DOHH2 (cell line): ENCODE data around the gene OGFOD1.
A peak's percentile ranks its signal among the peaks of the same experiment; 100 is the strongest.

ENCODE experiments used
- H3F3A ChIP-seq: fragments of 200-600 bp; sonication (generic), shearing (Covaris generic); 2 replicates; pipeline ENCODE4 v1.6.0; 2016; ENCODE audit warnings: antibody characterized with exemption, mild to moderate bottlenecking; ENCODE audit not compliant: control insufficient read depth, insufficient read depth
- H3K27ac ChIP-seq: fragments of 200-600 bp; sonication (generic); 2 replicates; pipeline ENCODE4 v1.5.1; 2014; ENCODE audit warnings: low read depth, mild to moderate bottlenecking, low read length, moderate library complexity
- H3K27me3 ChIP-seq: fragments of 200-600 bp; sonication (generic); 2 replicates; pipeline ENCODE4 v1.6.1; 2014; ENCODE audit warnings: mild to moderate bottlenecking, low read length, mixed read lengths; ENCODE audit not compliant: control insufficient read depth
- H3K36me3 ChIP-seq: fragments of 200-600 bp; sonication (generic); 2 replicates; pipeline ENCODE4 v1.6.1; 2014; ENCODE audit warnings: mild to moderate bottlenecking, low read length, moderate library complexity, mixed read lengths; ENCODE audit not compliant: control insufficient read depth
- H3K4me1 ChIP-seq: fragments of 200-600 bp; sonication (generic); 2 replicates; pipeline ENCODE4 v1.6.1; 2014; ENCODE audit warnings: mild to moderate bottlenecking, low read length, mixed read lengths; ENCODE audit not compliant: control insufficient read depth
- H3K4me2 ChIP-seq: fragments of 200-600 bp; sonication (generic); 2 replicates; pipeline ENCODE4 v1.6.0; 2014; ENCODE audit warnings: mild to moderate bottlenecking, low read length, moderate library complexity
- H3K4me3 ChIP-seq: fragments of 200-600 bp; sonication (generic); 2 replicates; pipeline ENCODE4 v1.5.1; 2014; ENCODE audit warnings: mild to moderate bottlenecking, low read length, mixed read lengths
- H3K79me2 ChIP-seq: fragments of 200-600 bp; sonication (generic); 2 replicates; pipeline ENCODE4 v1.6.1; 2014; ENCODE audit warnings: mild to moderate bottlenecking, low read length, mixed read lengths; ENCODE audit not compliant: control insufficient read depth
- H3K9me2 ChIP-seq: fragments of 200-600 bp; sonication (generic); replicated peaks from 2 replicates; pipeline ENCODE4 v1.6.1; 2014; ENCODE audit warnings: mild to moderate bottlenecking, low read length, mixed read lengths; ENCODE audit not compliant: control insufficient read depth
- H3K9me3 ChIP-seq: fragments of 200-600 bp; sonication (generic); 2 replicates; pipeline ENCODE4 v1.6.1; 2014; ENCODE audit warnings: antibody characterized with exemption, low read length, mixed read lengths; ENCODE audit not compliant: control insufficient read depth, insufficient read depth
- H4K20me1 ChIP-seq: fragments of 200-600 bp; sonication (generic); 2 replicates; pipeline ENCODE4 v1.6.0; 2014; ENCODE audit warnings: low read depth, mild to moderate bottlenecking, antibody characterized with exemption, low read length, moderate library complexity; ENCODE audit not compliant: control insufficient read depth, insufficient read depth
- EZH2phosphoT487 ChIP-seq: fragments of 200-600 bp; sonication (generic); IDR thresholded peaks from 2 replicates; pipeline ENCODE4 v1.6.1; 2017; ENCODE audit warnings: borderline replicate concordance, mild to moderate bottlenecking, antibody characterized with exemption, low read length, moderate library complexity, mixed read lengths
- TF ChIP-seq, protein P1 (sequence below): fragments of 200-600 bp; sonication (generic); IDR thresholded peaks from one replicate; pipeline ENCODE4 v1.5.1; 2014; ENCODE audit warnings: antibody characterized with exemption, mild to moderate bottlenecking, low read depth, low read length; ENCODE audit not compliant: poor library complexity, severe bottlenecking

Gene OGFOD1

DNA sequence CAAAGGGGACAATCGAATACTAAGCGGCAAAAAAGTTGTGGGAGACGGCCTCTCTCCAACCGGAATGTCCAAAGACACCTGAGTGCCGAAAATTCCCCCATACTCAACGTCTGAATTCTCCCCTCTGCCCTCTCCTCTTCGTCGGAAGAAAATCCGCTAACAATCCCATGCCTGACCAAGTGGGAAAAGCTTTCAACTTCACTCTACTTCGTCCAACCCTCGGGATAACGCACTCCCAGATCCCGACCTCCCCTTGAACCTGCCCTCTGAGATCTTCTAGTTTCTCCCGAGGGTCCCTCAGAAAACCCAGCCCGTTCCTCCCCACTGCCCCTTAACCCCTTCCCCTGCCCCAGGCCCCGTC lies 27.0 kb upstream of the OGFOD1 start:
- peaks cover 41% of the 10 kb centered on the region for H3K36me3 ChIP-seq
- H3F3A ChIP-seq = peaks cover 61% of the 10 kb centered on the region
- no peaks in the 10 kb centered on the region for H3K9me2 ChIP-seq
- H3K4me1 ChIP-seq = peaks cover 46% of the 10 kb centered on the region
- H4K20me1 ChIP-seq = 0 out of 2 replicates have a peak, but pooled peaks cover 3% of the 10 kb centered on the region
- no peak for TF ChIP-seq EZH2phosphoT487
- TF ChIP-seq, protein P1, sequence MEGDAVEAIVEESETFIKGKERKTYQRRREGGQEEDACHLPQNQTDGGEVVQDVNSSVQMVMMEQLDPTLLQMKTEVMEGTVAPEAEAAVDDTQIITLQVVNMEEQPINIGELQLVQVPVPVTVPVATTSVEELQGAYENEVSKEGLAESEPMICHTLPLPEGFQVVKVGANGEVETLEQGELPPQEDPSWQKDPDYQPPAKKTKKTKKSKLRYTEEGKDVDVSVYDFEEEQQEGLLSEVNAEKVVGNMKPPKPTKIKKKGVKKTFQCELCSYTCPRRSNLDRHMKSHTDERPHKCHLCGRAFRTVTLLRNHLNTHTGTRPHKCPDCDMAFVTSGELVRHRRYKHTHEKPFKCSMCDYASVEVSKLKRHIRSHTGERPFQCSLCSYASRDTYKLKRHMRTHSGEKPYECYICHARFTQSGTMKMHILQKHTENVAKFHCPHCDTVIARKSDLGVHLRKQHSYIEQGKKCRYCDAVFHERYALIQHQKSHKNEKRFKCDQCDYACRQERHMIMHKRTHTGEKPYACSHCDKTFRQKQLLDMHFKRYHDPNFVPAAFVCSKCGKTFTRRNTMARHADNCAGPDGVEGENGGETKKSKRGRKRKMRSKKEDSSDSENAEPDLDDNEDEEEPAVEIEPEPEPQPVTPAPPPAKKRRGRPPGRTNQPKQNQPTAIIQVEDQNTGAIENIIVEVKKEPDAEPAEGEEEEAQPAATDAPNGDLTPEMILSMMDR = no peak
- no peaks in the 10 kb centered on the region for H3K9me3 ChIP-seq
- peaks cover 52% of the 10 kb centered on the region for H3K79me2 ChIP-seq
- H3K27ac ChIP-seq = peak overlapping the region; percentile 97
- H3K27me3 ChIP-seq = no peaks in the 10 kb centered on the region
- H3K4me3 ChIP-seq = peak overlapping the region; percentile 75
- peak overlapping the region; percentile 70 for H3K4me2 ChIP-seq

DNA sequence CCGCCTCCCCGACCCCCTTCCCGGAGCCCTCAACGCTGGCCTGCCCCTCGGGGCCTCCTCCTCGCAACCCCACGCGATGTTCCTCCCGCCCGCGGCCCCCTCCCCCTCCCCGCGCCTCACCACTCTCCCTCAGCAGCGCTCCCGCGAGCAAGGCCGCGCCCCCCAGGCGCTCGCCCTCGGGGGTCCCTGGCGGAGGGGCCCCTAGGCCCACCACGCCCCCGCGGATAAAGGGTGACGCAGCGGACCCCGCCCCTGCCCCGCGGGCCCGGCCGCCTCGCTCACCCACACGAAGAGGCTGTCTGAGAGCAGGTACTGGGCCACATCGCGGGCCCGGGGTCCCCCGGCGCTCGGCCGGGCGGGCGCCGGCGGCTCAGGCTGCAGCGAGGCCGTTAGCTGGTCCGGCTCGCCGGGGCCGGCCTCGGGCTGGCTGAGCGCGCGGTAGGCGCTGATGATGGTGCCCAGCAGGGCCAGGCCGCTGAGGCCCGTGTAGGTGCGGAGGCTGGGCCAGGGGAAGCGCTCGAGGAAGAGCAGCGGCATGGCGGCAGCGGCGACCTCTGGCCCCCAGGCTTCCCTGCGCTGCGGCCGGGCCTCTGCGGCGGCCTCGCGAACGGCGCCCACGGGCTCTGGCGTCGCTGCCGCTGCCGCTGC lies 26.4 kb upstream of the OGFOD1 start:
- peak overlapping the region; percentile 97 for H3K27ac ChIP-seq
- no peaks in the 10 kb centered on the region for H3K9me3 ChIP-seq
- TF ChIP-seq EZH2phosphoT487 = no peak
- TF ChIP-seq, protein P1 = no peak
- H4K20me1 ChIP-seq = 0 out of 2 replicates have a peak, but pooled peaks cover 3% of the 10 kb centered on the region
- H3K79me2 ChIP-seq = peaks cover 47% of the 10 kb centered on the region
- no peaks in the 10 kb centered on the region for H3K9me2 ChIP-seq
- H3K36me3 ChIP-seq = peaks cover 41% of the 10 kb centered on the region
- no peaks in the 10 kb centered on the region for H3K27me3 ChIP-seq
- peaks cover 41% of the 10 kb centered on the region for H3K4me1 ChIP-seq
- peak overlapping the region; percentile 70 for H3K4me2 ChIP-seq
- peak overlapping the region; percentile 75 for H3K4me3 ChIP-seq
- peaks cover 58% of the 10 kb centered on the region for H3F3A ChIP-seq

DNA sequence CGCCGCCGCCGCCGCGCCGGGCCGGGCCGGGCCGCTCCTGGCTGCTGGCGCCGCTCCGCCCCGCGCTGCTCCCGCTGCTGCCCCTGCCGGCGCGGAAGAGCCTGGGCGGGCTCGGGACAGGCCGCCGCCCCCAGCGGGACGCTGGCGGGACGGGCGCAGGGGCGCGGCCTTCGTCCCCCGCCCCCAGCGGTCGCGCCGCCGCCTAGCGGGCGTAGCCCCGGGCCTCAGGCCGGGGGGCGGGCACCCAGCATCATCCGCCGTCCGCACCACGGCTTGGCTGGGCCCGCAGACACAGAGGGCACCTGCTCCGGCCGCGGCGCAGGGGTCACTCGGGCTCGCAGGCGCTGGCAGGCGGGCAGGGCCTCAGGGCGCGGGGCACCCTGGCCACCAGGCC lies 25.9 kb upstream of the OGFOD1 start, which contains the start of gene AMFR:
AMFR (minus strand) TSS at position 107 of the 394 bp plus-strand sequence. CDS start 218 bp downstream, outside the sequence.
- peaks cover 41% of the 10 kb centered on the region for H3K36me3 ChIP-seq
- H3K79me2 ChIP-seq = peaks cover 42% of the 10 kb centered on the region
- peak within 1 kb of the TSS; percentile 75 for H3K4me3 ChIP-seq
- peak within 1 kb of the TSS; percentile 70 for H3K4me2 ChIP-seq
- peak within 1 kb of the TSS; percentile 97 for H3K27ac ChIP-seq
- no peaks in the 10 kb centered on the region for H3K27me3 ChIP-seq
- H3K9me3 ChIP-seq = no peaks in the 10 kb centered on the region
- H3F3A ChIP-seq = peaks cover 55% of the 10 kb centered on the region
- H4K20me1 ChIP-seq = 0 out of 2 replicates have a peak, but pooled peaks cover 2% of the 10 kb centered on the region
- TF ChIP-seq EZH2phosphoT487 = no peak
- TF ChIP-seq, protein P1 = peak; percentile 34
- H3K4me1 ChIP-seq = peaks cover 36% of the 10 kb centered on the region
- no peaks in the 10 kb centered on the region for H3K9me2 ChIP-seq
